MM.1S (cell line): Measurements from ENCODE around the gene MYRF.

Experiments used
- DNase-seq: peaks from one replicate; pipeline ENCODE4 v3.0.0-alpha.2; 2015
- H2AFZ ChIP-seq: fragments of 300-600 bp; sonication (generic); 2 replicates; pipeline ENCODE4 v1.6.0; 2016; ENCODE audit warnings: antibody characterized with exemption, low read length
- H3F3A ChIP-seq: fragments of 300-600 bp; sonication (generic); 2 replicates; pipeline ENCODE4 v1.6.1; 2016; ENCODE audit warnings: mild to moderate bottlenecking, antibody characterized with exemption, low read length, moderate library complexity, mixed read lengths; ENCODE audit not compliant: insufficient read depth
- H3K27ac ChIP-seq: fragments of 300-600 bp; sonication (generic); 2 replicates; pipeline ENCODE4 v1.5.1; 2016; ENCODE audit warnings: mild to moderate bottlenecking, low read length
- H3K27me3 ChIP-seq: fragments of 300-600 bp; sonication (generic); replicated peaks from 2 replicates; pipeline ENCODE4 v1.6.0; 2016; ENCODE audit warnings: low read length; ENCODE audit not compliant: insufficient read depth
- H3K36me3 ChIP-seq: fragments of 300-600 bp; sonication (generic); replicated peaks from 2 replicates; pipeline ENCODE4 v1.6.1; 2016; ENCODE audit warnings: mild to moderate bottlenecking, low read length, mixed read lengths; ENCODE audit not compliant: insufficient read depth
- H3K4me1 ChIP-seq: fragments of 300-600 bp; sonication (generic); 2 replicates; pipeline ENCODE4 v1.6.1; 2016; ENCODE audit warnings: low read length, mixed read lengths
- H3K4me2 ChIP-seq: fragments of 300-600 bp; sonication (generic); 2 replicates; pipeline ENCODE4 v1.6.0; 2016; ENCODE audit warnings: low read depth, low read length
- H3K4me3 ChIP-seq: fragments of 300-600 bp; sonication (generic); 2 replicates; pipeline ENCODE4 v1.5.1; 2016; ENCODE audit warnings: low read length, mixed read lengths
- H3K79me2 ChIP-seq: fragments of 300-600 bp; sonication (generic); 2 replicates; pipeline ENCODE4 v1.6.1; 2016; ENCODE audit warnings: mixed run types, low read length, mixed read lengths
- H3K9ac ChIP-seq: fragments of 300-600 bp; sonication (generic); 2 replicates; pipeline ENCODE4 v1.6.1; 2016; ENCODE audit warnings: low read length, mixed read lengths
- H3K9me2 ChIP-seq: fragments of 300-600 bp; sonication (generic); replicated peaks from 2 replicates; pipeline ENCODE4 v1.6.1; 2016; ENCODE audit warnings: mild to moderate bottlenecking, low read length, mixed read lengths; ENCODE audit not compliant: insufficient read depth
- H3K9me3 ChIP-seq: fragments of 300-600 bp; sonication (generic); replicated peaks from 2 replicates; pipeline ENCODE4 v1.6.1; 2016; ENCODE audit warnings: mild to moderate bottlenecking, low read length, mixed read lengths; ENCODE audit not compliant: insufficient read depth
- H4K20me1 ChIP-seq: fragments of 300-600 bp; sonication (generic); 2 replicates; pipeline ENCODE4 v1.6.1; 2016; ENCODE audit warnings: mild to moderate bottlenecking, low read length, moderate library complexity, mixed read lengths; ENCODE audit not compliant: insufficient read depth
- EZH2 ChIP-seq: fragments of 300-600 bp; sonication (generic); optimal IDR thresholded peaks from 2 replicates; pipeline ENCODE3; 2017; ENCODE audit warnings: low read depth, mild to moderate bottlenecking, antibody characterized with exemption, low read length, mixed read lengths
- EZH2phosphoT487 ChIP-seq: fragments of 300-600 bp; sonication (generic); IDR thresholded peaks from 2 replicates; pipeline ENCODE4 v1.6.1; 2018; ENCODE audit warnings: antibody characterized with exemption, low read length
- TF ChIP-seq, protein P1 (sequence below): fragments of 300-600 bp; sonication (generic); IDR thresholded peaks from 2 replicates; pipeline ENCODE4 v1.5.1; 2016; ENCODE audit warnings: antibody characterized with exemption, low read length, mixed read lengths

MYRF gene

DNA sequence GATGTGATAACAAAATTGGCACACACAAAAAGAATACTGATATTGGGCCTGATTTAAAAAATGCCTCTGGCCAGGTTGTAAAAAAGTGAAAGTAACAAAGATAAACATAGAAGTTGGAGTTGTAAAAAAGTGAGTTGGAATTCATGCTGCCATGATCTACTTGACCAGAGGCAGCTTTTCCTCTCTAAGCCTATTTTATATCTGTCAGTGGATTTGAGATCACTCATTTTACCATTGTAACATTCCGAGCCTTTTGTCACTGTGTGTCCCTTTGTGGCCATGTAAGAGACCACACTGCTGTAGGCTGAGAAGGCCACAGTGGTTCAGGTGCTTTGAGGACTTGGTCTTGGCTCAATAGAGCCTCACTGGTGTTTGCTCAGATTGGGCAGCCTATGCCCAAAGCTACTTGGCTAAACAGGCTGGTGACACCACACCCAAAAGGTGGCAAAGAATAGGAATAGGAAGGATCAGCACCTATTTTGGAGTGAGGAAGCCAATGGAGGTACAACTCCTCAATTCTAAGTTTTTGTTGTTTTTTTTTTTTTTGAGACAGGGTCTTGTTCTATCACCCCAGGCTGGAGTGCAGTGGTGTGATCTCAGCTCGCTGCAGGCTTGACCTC is 47.3 kb downstream of the MYRF start:
- peaks cover 7% of the 10 kb centered on the region; the same call in 1 of the 2 replicates for H3K36me3 ChIP-seq
- H3K27ac ChIP-seq: no peak overlapping the region
- no peaks in the 10 kb centered on the region for H3K4me1 ChIP-seq
- no peaks in the 10 kb centered on the region for H3K27me3 ChIP-seq
- peaks cover 12% of the 10 kb centered on the region; the same call in 1 of the 2 replicates for H3F3A ChIP-seq
- no peak overlapping the region for H3K4me2 ChIP-seq
- H4K20me1 ChIP-seq: peaks cover 24% of the 10 kb centered on the region
- no peaks in the 10 kb centered on the region for H3K9me3 ChIP-seq
- no peak overlapping the region for H3K4me3 ChIP-seq
- no peak for TF ChIP-seq EZH2phosphoT487
- H2AFZ ChIP-seq: no peak overlapping the region
- H3K79me2 ChIP-seq: peaks cover 79% of the 10 kb centered on the region
- no peak for DNase-seq
- H3K9ac ChIP-seq: no peak overlapping the region
- H3K9me2 ChIP-seq: no peaks in the 10 kb centered on the region

GRCh38 chr11:61800331-61801281 is 48.2 kb downstream of the MYRF start:
- no peak for DNase-seq
- no peak overlapping the region for H3K9ac ChIP-seq
- H4K20me1 ChIP-seq: peaks cover 16% of the 10 kb centered on the region; the same call in 1 of the 2 replicates
- H3K79me2 ChIP-seq: peaks cover 71% of the 10 kb centered on the region
- H3F3A ChIP-seq: peaks cover 12% of the 10 kb centered on the region; the same call in 1 of the 2 replicates
- H3K4me1 ChIP-seq: no peaks in the 10 kb centered on the region
- TF ChIP-seq EZH2 (no peak), EZH2phosphoT487 (no peak)
- TF ChIP-seq, protein P1, sequence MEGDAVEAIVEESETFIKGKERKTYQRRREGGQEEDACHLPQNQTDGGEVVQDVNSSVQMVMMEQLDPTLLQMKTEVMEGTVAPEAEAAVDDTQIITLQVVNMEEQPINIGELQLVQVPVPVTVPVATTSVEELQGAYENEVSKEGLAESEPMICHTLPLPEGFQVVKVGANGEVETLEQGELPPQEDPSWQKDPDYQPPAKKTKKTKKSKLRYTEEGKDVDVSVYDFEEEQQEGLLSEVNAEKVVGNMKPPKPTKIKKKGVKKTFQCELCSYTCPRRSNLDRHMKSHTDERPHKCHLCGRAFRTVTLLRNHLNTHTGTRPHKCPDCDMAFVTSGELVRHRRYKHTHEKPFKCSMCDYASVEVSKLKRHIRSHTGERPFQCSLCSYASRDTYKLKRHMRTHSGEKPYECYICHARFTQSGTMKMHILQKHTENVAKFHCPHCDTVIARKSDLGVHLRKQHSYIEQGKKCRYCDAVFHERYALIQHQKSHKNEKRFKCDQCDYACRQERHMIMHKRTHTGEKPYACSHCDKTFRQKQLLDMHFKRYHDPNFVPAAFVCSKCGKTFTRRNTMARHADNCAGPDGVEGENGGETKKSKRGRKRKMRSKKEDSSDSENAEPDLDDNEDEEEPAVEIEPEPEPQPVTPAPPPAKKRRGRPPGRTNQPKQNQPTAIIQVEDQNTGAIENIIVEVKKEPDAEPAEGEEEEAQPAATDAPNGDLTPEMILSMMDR: no peak
- H2AFZ ChIP-seq: no peak overlapping the region
- no peak overlapping the region for H3K4me3 ChIP-seq
- H3K27ac ChIP-seq: no peak overlapping the region
- H3K9me3 ChIP-seq: no peaks in the 10 kb centered on the region
- H3K4me2 ChIP-seq: no peak overlapping the region
- H3K27me3 ChIP-seq: no peaks in the 10 kb centered on the region
- no peaks in the 10 kb centered on the region for H3K9me2 ChIP-seq
- peaks cover 7% of the 10 kb centered on the region; the same call in 1 of the 2 replicates for H3K36me3 ChIP-seq

- no peak overlapping the region for H3K4me3 ChIP-seq
- no peak for DNase-seq
- 0 out of 2 replicates have a peak, but pooled peaks cover 4% of the 10 kb centered on the region for H3F3A ChIP-seq
- H3K27ac ChIP-seq: no peak overlapping the region
- H3K36me3 ChIP-seq: peaks cover 5% of the 10 kb centered on the region; the same call in 1 of the 2 replicates
- H4K20me1 ChIP-seq: peaks cover 4% of the 10 kb centered on the region; the same call in 1 of the 2 replicates
- H3K27me3 ChIP-seq: no peaks in the 10 kb centered on the region
- H3K9ac ChIP-seq: no peak overlapping the region
- H3K4me1 ChIP-seq: no peaks in the 10 kb centered on the region
- peaks cover 51% of the 10 kb centered on the region for H3K79me2 ChIP-seq
- no peak overlapping the region for H2AFZ ChIP-seq
- H3K4me2 ChIP-seq: no peak overlapping the region
- TF ChIP-seq EZH2: no peak
- no peak for TF ChIP-seq EZH2phosphoT487
- TF ChIP-seq, protein P1: no peak
- no peaks in the 10 kb centered on the region for H3K9me2 ChIP-seq
- no peaks in the 10 kb centered on the region for H3K9me3 ChIP-seq
Observed at GRCh38 chr11:61802605-61803004, 50.2 kb downstream of the MYRF start.
